Liver (tissue), 3 donors: Measurements from ENCODE around the gene VSTM2L.
A peak's percentile ranks its signal among the peaks of the same experiment; 100 is the strongest.

Source experiments
- RAD21 ChIP-seq, 2 donors: IDR thresholded peaks; 2 replicates each; pipeline ENCODE4 v1.6.1; 2016; ENCODE audit warnings: antibody characterized with exemption in 2 of 2, mild to moderate bottlenecking in 2 of 2
- RXRA ChIP-seq, 2 donors: IDR thresholded peaks; 2 replicates each; pipeline ENCODE4 v1.6.1; 2017 to 2018; ENCODE audit warnings: antibody characterized with exemption in 2 of 2, mild to moderate bottlenecking in 1 of 2
- TAF1 ChIP-seq: conservative IDR thresholded peaks from 2 replicates; pipeline ENCODE4 v1.6.1; 2016; ENCODE audit warnings: antibody characterized with exemption, mild to moderate bottlenecking
- TF ChIP-seq, protein P1 (sequence below): fragments of 150-350 bp; IDR thresholded peaks from 2 replicates; pipeline ENCODE4 v1.5.1; 2017; ENCODE audit warnings: improper control_type of control experiment, low read depth, low read length; ENCODE audit not compliant: missing input control
- TF ChIP-seq, protein P2 (sequence below): IDR thresholded peaks from 2 replicates; pipeline ENCODE4 v1.6.1; 2016; ENCODE audit warnings: antibody characterized with exemption, mild to moderate bottlenecking
- donor health status: healthy.
- donor health status: healthy.

DNA sequence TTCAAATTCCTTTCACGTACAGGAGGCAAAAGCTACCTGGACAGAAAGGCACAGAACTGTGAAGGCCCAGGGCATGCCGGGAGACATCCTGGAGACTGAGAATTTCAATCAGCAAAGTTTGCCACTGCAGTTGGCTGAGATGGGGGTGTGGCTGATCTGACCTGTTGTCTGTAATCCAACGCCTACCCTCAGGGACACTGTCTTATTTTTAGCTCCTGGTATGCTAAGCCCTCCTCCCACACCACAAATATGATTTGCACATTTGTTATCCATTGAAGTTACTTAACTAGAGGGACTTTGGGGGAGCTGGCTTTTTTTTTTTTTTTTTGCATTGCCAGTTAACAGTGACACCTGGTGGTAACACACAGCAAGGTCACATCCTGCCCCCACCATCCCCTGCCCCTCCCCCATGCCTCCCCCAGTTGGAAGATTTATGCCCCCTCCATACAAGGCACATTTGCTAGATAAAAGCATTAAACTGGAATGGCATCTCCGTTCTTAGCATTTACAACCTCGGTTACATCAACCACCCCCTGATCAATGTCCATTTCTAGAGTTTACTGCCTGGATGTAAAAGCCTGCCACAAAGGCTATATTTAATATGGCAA, 90.0 kb downstream of the VSTM2L start:
- TF ChIP-seq, protein P1, sequence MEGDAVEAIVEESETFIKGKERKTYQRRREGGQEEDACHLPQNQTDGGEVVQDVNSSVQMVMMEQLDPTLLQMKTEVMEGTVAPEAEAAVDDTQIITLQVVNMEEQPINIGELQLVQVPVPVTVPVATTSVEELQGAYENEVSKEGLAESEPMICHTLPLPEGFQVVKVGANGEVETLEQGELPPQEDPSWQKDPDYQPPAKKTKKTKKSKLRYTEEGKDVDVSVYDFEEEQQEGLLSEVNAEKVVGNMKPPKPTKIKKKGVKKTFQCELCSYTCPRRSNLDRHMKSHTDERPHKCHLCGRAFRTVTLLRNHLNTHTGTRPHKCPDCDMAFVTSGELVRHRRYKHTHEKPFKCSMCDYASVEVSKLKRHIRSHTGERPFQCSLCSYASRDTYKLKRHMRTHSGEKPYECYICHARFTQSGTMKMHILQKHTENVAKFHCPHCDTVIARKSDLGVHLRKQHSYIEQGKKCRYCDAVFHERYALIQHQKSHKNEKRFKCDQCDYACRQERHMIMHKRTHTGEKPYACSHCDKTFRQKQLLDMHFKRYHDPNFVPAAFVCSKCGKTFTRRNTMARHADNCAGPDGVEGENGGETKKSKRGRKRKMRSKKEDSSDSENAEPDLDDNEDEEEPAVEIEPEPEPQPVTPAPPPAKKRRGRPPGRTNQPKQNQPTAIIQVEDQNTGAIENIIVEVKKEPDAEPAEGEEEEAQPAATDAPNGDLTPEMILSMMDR: peak; percentile 48
- TF ChIP-seq, protein P2, sequence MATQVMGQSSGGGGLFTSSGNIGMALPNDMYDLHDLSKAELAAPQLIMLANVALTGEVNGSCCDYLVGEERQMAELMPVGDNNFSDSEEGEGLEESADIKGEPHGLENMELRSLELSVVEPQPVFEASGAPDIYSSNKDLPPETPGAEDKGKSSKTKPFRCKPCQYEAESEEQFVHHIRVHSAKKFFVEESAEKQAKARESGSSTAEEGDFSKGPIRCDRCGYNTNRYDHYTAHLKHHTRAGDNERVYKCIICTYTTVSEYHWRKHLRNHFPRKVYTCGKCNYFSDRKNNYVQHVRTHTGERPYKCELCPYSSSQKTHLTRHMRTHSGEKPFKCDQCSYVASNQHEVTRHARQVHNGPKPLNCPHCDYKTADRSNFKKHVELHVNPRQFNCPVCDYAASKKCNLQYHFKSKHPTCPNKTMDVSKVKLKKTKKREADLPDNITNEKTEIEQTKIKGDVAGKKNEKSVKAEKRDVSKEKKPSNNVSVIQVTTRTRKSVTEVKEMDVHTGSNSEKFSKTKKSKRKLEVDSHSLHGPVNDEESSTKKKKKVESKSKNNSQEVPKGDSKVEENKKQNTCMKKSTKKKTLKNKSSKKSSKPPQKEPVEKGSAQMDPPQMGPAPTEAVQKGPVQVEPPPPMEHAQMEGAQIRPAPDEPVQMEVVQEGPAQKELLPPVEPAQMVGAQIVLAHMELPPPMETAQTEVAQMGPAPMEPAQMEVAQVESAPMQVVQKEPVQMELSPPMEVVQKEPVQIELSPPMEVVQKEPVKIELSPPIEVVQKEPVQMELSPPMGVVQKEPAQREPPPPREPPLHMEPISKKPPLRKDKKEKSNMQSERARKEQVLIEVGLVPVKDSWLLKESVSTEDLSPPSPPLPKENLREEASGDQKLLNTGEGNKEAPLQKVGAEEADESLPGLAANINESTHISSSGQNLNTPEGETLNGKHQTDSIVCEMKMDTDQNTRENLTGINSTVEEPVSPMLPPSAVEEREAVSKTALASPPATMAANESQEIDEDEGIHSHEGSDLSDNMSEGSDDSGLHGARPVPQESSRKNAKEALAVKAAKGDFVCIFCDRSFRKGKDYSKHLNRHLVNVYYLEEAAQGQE: peak; percentile 18
- TF ChIP-seq RAD21 (IDR thresholded peaks at IDR 0.05) (peak; percentile 74 to 80), TAF1 (no peak), RXRA (IDR thresholded peaks at IDR 0.05) (no peak)
